Measurements from ENCODE around the gene LRRC46.

LRRC46 gene

GRCh38 chr17:47804461-47804860 is 27.0 kb upstream of the LRRC46 start:
- no peak for DNase-seq (ENCODE audit: low read depth)
- no peak overlapping the region for H3K4me3 ChIP-seq (ENCODE audit: low read depth, low read length)
- TF ChIP-seq CTCF (IDR thresholded peaks at IDR 0.05; ENCODE audit: control insufficient read depth, extremely low read depth, insufficient read depth) = no peak

GRCh38 chr17:47806026-47806912 is 25.2 kb upstream of the LRRC46 start:
- DNase-seq (ENCODE audit: low read depth) = no peak
- no peak for TF ChIP-seq CTCF (IDR thresholded peaks at IDR 0.05; ENCODE audit: control insufficient read depth, extremely low read depth, insufficient read depth)
- H3K4me3 ChIP-seq (ENCODE audit: low read depth, low read length) = no peak overlapping the region

- H3K4me3 ChIP-seq (ENCODE audit: low read depth, low read length) = no peak overlapping the region
- TF ChIP-seq CTCF (IDR thresholded peaks at IDR 0.05; ENCODE audit: control insufficient read depth, extremely low read depth, insufficient read depth) = no peak
- no peak for DNase-seq (ENCODE audit: low read depth)
Observed at GRCh38 chr17:47806913-47807255, 24.6 kb upstream of the LRRC46 start.

- no peak for DNase-seq (ENCODE audit: low read depth)
- TF ChIP-seq CTCF (IDR thresholded peaks at IDR 0.05; ENCODE audit: control insufficient read depth, extremely low read depth, insufficient read depth) = no peak
- H3K4me3 ChIP-seq (ENCODE audit: low read depth, low read length) = no peak overlapping the region
Observed at GRCh38 chr17:47807421-47807820, 24.0 kb upstream of the LRRC46 start.

- no peak overlapping the region for H3K4me3 ChIP-seq (ENCODE audit: low read depth, low read length)
- no peak for TF ChIP-seq CTCF (IDR thresholded peaks at IDR 0.05; ENCODE audit: control insufficient read depth, extremely low read depth, insufficient read depth)
- DNase-seq (ENCODE audit: low read depth) = no peak
Observed at GRCh38 chr17:47808036-47808829, 23.2 kb upstream of the LRRC46 start.

- TF ChIP-seq CTCF (IDR thresholded peaks at IDR 0.05; ENCODE audit: control insufficient read depth, extremely low read depth, insufficient read depth) = no peak
- DNase-seq (ENCODE audit: low read depth) = no peak
- no peak overlapping the region for H3K4me3 ChIP-seq (ENCODE audit: low read depth, low read length)
Observed at GRCh38 chr17:47808830-47809480, 22.5 kb upstream of the LRRC46 start.

All from LNCaP clone FGC (cell line).